CD4-positive, alpha-beta T cell treated with Interleukin-4 for 4 hours (primary cell): ENCODE measurements around the gene MRGPRX1.
"Not testable (repeated sequence)": the region's sequence is repeated elsewhere in the genome, so short reads cannot be mapped to it uniquely, and the experiment has no call there.

ENCODE experiments used
- DNase-seq: peaks from one replicate; pipeline ENCODE4 v3.0.0-alpha.2; 2020

MRGPRX1 gene

GRCh38 chr11:18939314-18939713 lies at the start of gene MRGPRX1:
Gene MRGPRX1, minus strand, starts transcription at chr11:18939414. Its CDS starts 4,630 bp downstream, at chr11:18934784.
- no peak for DNase-seq

GRCh38 chr11:18987454-18988231 lies 48.4 kb upstream of the MRGPRX1 start:
- DNase-seq = no peak

GRCh38 chr11:18986744-18987143 lies 47.5 kb upstream of the MRGPRX1 start:
- DNase-seq = no peak

GRCh38 chr11:18981897-18982296 lies 42.7 kb upstream of the MRGPRX1 start:
- no peak for DNase-seq

GRCh38 chr11:18974192-18974591 lies 35.0 kb upstream of the MRGPRX1 start:
- no peak for DNase-seq

- no peak for DNase-seq
Observed at GRCh38 chr11:18972336-18972735, 33.1 kb upstream of the MRGPRX1 start.

- DNase-seq = no peak
Observed at GRCh38 chr11:18969720-18970119, 30.5 kb upstream of the MRGPRX1 start.

GRCh38 chr11:18958221-18958910 lies 19.2 kb upstream of the MRGPRX1 start:
- DNase-seq = no peak

GRCh38 chr11:18956630-18957029 lies 17.4 kb upstream of the MRGPRX1 start:
- DNase-seq = no peak

GRCh38 chr11:18936002-18936673 lies 3.1 kb downstream of the MRGPRX1 start:
- DNase-seq = no peak

GRCh38 chr11:18934195-18934814 lies 4.9 kb downstream of the MRGPRX1 start:
- DNase-seq = no peak

GRCh38 chr11:18927550-18928322 lies 11.5 kb downstream of the MRGPRX1 start:
- DNase-seq = no peak

- not testable (repeated sequence) for DNase-seq
Observed at GRCh38 chr11:18925426-18925825, 13.8 kb downstream of the MRGPRX1 start.

- DNase-seq = no peak
Observed at GRCh38 chr11:18912883-18913282, 26.3 kb downstream of the MRGPRX1 start.

GRCh38 chr11:18907391-18907790 lies 31.8 kb downstream of the MRGPRX1 start:
- DNase-seq = no peak

- DNase-seq = not testable (repeated sequence)
Observed at GRCh38 chr11:18900637-18901036, 38.6 kb downstream of the MRGPRX1 start.

GRCh38 chr11:18900151-18900611 lies 39.0 kb downstream of the MRGPRX1 start:
- not testable (repeated sequence) for DNase-seq

- not testable (repeated sequence) for DNase-seq
Observed at GRCh38 chr11:18891712-18892111, 47.5 kb downstream of the MRGPRX1 start.

- no peak for DNase-seq
Observed at GRCh38 chr11:18890615-18891014, 48.6 kb downstream of the MRGPRX1 start.
